HG03378 (cell line): ENCODE measurements around the gene NCK2.

Experiments used
- ATAC-seq: cut with Tn5 transposase; IDR thresholded peaks from one replicate; pipeline ENCODE4 v1.9.1; 2021; ENCODE audit warnings: mild to moderate bottlenecking, moderate library complexity; ENCODE audit not compliant: unreplicated experiment

Gene NCK2

DNA sequence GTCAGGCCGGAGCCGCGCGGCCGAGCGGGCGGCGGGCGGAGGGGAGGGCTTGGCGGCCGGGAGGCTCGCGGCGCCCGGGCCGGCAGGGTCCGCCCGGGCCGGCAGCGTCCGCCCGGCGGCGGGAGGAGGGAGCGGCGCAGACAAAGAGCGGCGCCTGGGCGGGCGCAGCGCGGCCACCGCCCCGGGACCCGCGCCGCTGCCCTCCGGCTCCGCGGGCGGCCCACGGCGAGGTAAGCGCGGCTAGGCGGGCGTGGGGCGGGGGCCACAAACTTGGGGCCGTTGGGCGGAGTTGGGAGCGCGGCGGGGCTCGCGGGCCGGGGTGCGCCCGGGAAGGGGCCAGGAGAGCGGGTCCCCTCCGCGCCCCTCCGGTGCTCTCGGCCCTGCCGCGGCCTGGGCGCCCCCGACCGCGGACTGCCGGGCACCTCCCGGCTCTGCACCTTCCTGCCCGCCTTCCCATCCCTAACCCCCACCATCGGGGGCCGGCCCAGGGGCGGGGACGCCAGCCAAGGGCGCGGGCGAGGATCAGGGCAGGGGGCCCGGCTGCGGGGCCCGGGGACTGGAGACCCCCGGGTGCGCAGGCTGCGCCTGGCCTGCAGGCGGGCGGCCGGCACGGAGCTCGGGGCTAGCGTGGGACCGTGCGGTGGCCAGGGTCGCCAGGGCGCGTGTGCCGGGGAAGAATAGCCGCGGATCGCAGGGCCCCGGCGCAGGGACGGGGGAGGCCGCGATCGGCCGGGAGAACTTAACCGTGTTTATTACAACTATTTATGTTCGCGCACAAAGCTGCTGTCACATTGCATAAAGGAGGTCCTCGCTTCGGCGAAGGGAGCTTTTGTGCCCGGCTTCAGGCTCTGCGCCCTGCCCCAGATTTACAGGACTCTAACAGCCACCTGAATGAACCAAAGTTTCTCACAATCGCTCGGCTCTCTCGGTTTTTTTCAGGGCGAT, at the start of gene NCK2:
TSS of gene NCK2 (plus strand) at position 4 of the 945 bp plus-strand sequence. CDS start 110,152 bp downstream, outside the sequence.
- no peak for ATAC-seq

GRCh38 chr2:105697781-105698449, 46.8 kb upstream of the NCK2 start:
- no peak for ATAC-seq

DNA sequence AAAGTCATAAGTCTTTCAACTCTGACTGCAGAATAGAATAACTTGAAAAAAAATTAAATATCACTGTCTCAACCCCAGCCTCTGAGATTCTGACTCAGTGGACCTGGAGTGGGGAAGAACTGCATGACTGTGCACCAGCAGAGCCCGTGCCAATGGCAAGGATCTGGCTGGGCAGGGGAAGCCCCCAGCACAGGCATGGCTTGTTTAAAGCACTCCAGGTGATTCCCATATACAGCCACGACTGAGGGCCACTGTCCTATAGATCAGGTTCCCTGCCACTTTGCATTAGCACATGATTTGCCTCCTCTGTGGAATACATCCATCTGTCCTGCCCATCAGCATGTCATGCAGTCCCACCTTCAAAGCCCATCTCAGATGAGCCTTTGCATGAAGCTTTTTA, 45.9 kb upstream of the NCK2 start:
- no peak for ATAC-seq

- no peak for ATAC-seq
Measured at GRCh38 chr2:105701042-105701441, 43.7 kb upstream of the NCK2 start.

DNA sequence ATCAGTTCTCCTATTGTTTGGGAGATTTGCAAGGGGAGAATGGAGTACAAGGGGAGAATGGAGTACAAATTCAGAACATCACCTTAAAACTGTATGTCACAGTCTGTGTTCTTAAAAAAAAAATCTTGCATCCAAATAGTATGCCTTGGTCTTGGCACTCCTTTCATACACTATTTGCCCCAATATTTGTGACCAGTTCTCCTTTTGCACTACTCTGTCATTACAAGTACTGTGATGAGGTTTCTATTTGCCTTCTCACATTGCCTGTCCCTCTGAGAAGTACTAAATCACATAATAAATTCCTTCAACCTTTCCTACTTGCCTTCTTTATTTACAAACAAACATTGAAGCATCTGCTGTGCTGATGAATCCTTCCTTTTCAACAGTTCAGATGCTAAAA, 36.0 kb upstream of the NCK2 start:
- no peak for ATAC-seq

DNA sequence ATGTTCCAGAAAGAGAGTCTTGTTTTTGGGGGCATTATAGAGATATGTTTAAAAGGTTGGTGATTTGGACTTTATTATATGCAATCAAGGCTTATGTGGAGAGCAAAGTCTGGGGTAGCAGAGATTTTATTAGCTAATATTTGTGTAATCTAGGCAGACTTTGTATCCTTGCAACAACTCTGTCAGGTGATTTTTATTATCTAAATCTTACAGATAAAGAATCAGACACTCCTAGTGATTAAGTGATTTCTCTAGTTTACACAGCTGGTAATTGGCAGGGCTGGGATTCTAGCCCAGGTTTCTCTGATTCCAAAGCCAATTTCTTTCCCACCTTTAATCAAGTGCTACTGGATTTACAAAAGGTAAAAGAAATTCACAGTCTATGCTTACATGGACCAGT, 33.3 kb upstream of the NCK2 start:
- no peak for ATAC-seq

DNA sequence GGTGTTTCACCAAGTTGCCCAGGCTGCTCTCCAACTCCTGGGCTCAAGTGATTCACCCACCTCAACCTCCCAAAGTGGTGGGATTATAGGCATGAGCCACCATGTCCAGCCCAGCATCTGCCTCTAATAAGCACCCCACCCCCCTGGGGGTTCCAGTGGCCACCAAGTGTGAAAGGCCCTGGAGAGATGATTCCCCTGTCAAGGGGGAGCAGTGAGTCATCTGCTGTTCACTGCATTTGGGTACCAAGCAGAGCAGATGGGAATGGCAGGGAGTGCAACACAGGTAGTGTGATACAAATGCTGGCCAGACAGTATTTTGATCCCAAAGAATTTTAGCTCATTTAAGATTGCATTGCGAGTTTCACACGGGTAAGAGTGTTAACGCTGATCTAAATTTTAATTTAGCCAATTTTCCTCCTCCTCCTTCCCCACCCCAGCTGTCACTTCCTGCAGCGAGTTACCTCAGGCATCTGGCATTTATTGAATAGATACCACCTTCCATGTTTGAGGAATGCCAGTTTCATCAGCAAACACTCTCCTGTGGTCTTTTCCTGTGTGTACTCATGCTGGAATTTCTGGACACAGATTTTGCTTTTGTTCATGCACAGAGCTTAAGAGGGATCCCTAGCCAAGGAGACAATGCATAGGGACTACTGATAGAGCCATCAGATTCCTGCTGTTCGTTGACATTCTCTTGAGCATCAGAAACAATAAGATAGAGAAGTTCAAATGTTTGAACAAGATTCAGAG, 32.4 kb upstream of the NCK2 start:
- no peak for ATAC-seq

GRCh38 chr2:105712981-105713596, 31.6 kb upstream of the NCK2 start:
- ATAC-seq = no peak

- ATAC-seq = no peak
Measured at GRCh38 chr2:105714141-105714540, 30.6 kb upstream of the NCK2 start.

GRCh38 chr2:105718846-105719481, 25.7 kb upstream of the NCK2 start:
- no peak for ATAC-seq

DNA sequence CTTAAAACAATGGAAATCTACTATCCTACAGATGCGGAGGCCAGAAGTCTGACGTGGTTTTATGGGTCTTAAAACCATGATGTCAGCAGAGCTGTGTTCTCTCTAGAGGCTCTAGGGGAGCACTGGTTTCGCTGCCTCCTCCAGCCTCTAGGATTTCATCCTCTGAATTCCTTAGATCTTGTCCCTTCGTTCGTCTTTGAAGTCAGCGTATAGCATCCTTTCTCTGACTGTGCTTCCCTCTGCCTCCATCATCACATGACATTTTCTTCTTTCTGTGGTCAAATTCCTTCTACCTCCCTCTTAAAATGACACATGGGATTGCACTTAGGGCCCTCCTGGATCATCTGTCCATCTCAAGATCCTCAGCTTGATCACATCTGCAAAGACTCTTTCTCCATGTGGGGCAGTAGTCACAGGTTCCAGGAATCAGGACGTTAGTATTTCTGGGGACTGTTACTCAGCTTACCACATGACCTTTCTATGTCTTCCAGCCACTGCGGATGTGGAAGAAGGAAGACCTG, 22.7 kb upstream of the NCK2 start:
- ATAC-seq = no peak

DNA sequence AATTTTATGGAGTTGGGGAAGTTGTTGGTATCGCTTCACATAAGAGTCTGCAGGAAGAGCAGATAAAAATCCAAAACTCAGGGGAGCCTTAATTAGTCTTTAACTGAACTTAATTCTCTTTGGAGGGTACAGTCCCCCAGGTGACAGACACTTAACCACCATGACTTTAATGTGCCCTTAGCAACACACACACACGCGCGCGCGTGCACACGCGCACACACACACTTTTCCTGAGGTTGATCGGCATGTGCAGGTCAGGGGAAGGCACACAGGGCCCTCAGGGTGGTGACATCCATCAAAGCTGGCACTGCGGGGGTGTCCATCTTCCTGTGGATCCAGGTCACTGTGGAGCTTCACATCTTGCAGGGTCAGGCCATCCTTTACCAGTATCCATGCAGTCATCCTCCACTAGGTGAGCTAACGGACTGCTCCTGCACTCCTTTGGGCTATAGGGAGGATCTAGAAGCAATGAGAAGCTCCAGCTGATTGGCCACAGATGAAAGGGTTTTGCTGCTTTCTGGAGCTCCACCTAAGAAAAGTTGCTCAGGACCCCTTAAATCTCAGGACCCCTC, 21.9 kb upstream of the NCK2 start:
- ATAC-seq = no peak

DNA sequence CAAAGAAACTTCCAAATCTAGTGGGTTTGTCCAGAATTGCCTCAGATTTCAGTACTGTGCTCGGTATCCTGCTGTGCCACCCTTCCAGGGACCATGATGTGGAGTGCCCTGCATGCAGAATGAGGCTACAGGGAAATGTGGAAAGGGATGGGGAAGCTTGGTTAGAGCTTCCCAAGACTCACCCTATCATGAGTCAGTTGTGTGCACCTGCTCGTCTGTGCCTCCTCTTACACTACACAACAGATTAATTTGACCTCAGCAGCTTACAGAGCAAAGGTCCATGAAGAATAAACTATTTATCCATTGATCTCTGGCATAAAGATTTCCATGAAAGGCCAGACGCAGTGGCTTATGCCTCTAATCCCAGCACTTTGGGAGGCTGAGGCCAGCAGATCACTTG, 21.3 kb upstream of the NCK2 start:
- ATAC-seq = no peak

- ATAC-seq = no peak
Measured at GRCh38 chr2:105725388-105725787, 19.3 kb upstream of the NCK2 start.

GRCh38 chr2:105730170-105730569, 14.5 kb upstream of the NCK2 start:
- no peak for ATAC-seq

DNA sequence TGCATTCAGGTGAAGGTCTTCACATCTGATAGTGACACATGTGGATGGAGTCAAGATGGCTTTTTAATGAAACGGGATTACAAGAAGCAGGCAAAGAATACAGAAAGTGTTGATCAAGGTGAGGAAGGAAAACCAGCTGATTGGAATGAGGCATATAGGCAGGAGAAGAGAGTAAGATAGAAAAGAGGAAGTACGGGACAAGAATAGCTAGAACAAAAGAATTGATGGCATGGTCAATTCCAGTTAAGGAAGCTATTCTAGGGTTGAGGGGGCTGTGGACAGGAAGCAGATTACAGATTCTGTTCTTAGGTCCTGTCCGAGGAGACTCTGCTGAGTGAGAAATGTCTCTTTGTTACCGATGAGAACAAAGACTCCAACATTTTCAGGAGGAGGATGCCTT, 13.2 kb upstream of the NCK2 start:
- no peak for ATAC-seq

DNA sequence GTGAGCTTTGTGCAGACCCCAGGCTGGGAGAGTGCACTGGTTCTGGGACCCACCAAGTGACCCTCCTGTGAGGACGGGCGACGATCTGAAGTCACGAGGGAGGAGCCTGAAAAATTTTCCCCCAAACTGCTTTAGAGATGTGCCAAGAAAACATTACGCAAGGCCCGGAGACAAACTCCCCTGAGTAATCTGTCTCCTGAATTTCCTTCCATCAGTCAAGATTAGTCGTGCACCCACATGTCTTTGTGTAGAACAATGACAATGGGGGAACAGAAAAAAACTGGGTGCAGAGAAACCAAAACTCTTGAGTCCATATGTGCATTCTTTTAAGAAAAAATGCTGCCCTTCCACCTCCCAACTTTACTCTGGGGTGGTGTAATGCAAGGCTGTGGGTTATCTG, 12.6 kb upstream of the NCK2 start:
- ATAC-seq = no peak

- no peak for ATAC-seq
Measured at GRCh38 chr2:105732955-105733607, 11.6 kb upstream of the NCK2 start.

DNA sequence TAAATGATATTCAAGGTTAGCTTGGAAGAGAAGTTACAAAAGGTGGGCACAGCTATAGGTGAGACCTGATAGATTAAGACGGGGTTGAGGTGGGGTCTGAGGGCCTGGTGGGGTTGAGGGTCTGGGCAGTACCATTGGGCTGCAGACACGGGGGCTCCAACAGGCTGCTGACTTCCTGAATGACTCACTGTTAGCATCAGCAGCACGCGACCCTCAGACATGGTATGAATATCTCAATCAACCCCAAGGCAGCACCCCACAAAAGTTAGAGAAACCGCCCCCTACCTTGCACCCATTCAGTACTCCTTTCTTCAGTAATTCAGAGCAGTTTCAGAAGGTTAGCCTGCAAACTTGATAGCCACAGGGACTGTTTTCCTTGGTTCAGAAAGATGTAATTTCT, 10.8 kb upstream of the NCK2 start:
- no peak for ATAC-seq
